ENCODE measurements around the gene FNBP1. TPM values are rescaled to one million over a fixed set of nuclear protein-coding genes. Genes with fewer than 3 reads are reported as not detected.

Gene FNBP1
- total and polyA plus RNA-seq, 10 of the 15 experiments (the other 5 are each of a cell fraction or from before 2014, with no cell fraction given): 64.5 to 353 (median 179) TPM

- TF ChIP-seq IRF5 (IDR thresholded peaks at IDR 0.05; ENCODE audit: borderline replicate concordance): no peak
- TF ChIP-seq RCOR1 (conservative IDR thresholded peaks at IDR 0.05; ENCODE audit: low read depth, low read length): no peak
- peak; percentile 68 for TF ChIP-seq ATF7 (IDR thresholded peaks at IDR 0.05; ENCODE audit: low read depth)
- peak; percentile 66; the same call in 1 of the 2 replicates for TF ChIP-seq MLLT1 (IDR thresholded peaks at IDR 0.05)
- TF ChIP-seq POLR2AphosphoS5 (IDR thresholded peaks at IDR 0.05; ENCODE audit: low read length): peak; percentile 72
- no peak for TF ChIP-seq ZNF622 (IDR thresholded peaks at IDR 0.05)
- TF ChIP-seq PML (IDR thresholded peaks at IDR 0.05; ENCODE audit: low read length): no peak; the same call in 1 of the 2 replicates
- no peak for TF ChIP-seq EZH2 (IDR thresholded peaks at IDR 0.05; ENCODE audit: borderline replicate concordance, control insufficient read depth, low read depth, low read length)
- peak; percentile 82 for TF ChIP-seq IKZF1 (conservative IDR thresholded peaks at IDR 0.05)
- TF ChIP-seq SPI1 (IDR thresholded peaks at IDR 0.05; ENCODE audit: borderline replicate concordance, insufficient read depth, low read depth, low read length): no peak
- no peak for TF ChIP-seq ATF3 (IDR thresholded peaks at IDR 0.05; ENCODE audit: borderline replicate concordance, extremely low read depth, low read depth, low read length)
- peak; percentile 63 for TF ChIP-seq RUNX3 (IDR thresholded peaks at IDR 0.05; ENCODE audit: low read length)
- TF ChIP-seq SIX5 (IDR thresholded peaks at IDR 0.05; ENCODE audit: low read depth, low read length, severe bottlenecking): no peak
- TF ChIP-seq E4F1 (IDR thresholded peaks at IDR 0.05; ENCODE audit: borderline replicate concordance, partially characterized antibody): no peak
- TF ChIP-seq ZNF217 (IDR thresholded peaks at IDR 0.05): no peak
- TF ChIP-seq REST (IDR thresholded peaks at IDR 0.05; ENCODE audit: low read depth, low read length): no peak
- peak; percentile 62 for TF ChIP-seq KLF5 (IDR thresholded peaks at IDR 0.05; ENCODE audit: partially characterized antibody)
- TF ChIP-seq STAT1 (conservative IDR thresholded peaks at IDR 0.05): no peak
Measured at GRCh38 chr9:130010151-130010988, 32.6 kb downstream of the FNBP1 start (continued).
